ENCODE data around the gene ST3GAL3.

The ST3GAL3 gene

DNA sequence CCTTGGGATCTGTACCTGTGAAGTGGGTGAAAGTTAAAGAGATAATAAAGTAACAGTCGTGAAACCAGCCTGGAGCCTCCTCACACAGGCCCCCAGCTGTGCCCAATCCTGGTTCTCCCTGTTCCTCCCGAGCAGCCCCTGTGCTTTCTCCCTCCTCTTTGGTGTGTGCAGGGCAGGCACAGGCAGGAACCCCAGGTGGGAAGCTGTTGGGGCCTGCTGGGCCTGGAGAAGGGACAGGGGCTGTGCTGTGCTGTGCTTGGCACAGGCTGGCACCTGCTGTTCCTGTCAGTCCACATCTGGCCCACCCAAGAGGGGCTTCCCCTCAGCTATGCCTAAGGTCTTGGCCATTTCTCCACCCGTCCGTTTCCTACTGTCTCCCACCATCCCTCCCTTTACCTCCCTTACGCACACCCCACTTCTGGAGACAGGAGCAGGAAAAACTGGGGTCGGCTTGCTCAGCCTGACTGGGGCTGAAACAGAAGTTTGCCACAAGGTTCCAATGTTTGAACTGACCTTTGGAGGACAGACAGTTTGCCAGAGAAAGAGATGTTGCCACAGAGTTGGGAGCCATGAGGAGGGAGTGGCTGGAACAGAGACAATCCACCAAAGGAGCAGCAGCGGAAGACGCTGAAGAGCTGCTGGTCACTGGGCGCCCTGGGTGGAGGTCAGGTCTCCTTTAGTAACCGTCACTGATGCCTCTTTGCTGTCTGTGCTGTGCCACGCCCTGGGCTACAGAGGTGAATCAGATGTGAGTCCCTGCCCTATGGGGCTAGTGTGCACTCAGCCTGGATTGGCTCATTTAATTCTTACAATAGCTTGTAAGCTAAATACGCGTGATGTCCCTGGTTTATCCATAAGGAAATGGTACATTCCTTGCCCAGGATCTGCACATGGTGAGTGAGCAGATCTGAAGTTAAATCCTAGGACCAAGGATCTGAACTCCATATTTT is 207.5 kb downstream of the ST3GAL3 start:
- DNase-seq (ENCODE audit: low spot score) = no peak

DNA sequence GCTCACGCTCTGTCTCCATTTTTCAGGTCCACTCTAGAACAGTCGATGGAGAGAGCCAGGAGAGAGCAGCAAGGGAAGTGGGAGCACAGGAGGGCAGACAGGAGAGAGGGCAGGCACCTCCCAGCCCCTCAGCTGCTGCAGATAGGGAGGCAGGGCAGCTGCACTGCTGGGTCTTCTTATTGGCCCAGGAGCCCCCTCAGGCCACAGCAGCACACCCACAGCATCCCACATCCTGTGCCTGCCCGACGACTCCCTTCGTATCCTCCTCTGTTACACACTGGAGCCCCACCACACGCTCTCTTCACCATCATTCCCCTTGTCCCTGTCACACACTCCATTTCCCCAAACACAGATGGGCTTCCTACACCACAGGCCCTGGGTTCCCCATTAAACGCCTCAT is 212.6 kb downstream of the ST3GAL3 start:
- DNase-seq (ENCODE audit: low spot score) = no peak

DNA sequence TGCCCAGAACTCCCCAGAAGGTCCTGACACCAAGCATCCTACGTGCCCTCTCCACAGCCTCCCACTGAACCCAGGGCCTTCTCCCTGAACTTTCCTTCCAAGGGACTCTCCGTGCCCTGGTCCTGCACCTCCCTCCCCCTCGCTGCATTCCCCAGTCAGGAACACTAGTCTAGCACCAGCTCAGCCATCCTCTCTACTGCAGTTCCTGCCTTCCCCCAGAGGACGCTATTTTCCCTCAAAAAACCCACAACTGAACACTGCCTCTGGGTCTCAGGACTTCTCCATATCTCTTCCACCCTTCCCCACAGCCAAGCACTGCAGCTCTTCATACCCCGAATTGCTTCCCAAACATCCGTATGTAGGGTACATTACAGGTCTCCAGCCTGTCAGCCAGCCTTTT is 213.7 kb downstream of the ST3GAL3 start:
- no peak for DNase-seq (ENCODE audit: low spot score)

DNA sequence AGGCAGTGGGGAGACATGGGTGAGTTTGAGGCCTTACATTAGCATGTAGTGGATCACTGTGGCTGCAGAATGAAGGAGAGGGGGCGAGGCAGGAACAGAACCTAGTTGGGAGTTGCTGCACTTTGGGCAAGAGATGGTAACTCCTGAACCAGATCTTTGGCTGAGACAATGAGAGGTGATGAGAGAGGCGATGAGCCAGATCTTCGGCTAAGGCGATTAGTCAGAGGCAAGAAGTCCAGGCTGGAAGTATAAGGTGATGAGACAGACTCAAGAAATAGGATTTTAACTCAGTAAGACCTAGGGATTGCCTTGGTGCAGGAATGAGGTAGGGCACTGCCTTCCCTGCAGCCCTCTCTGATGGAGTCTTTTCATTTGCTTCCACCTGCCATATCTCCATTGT is 217.2 kb downstream of the ST3GAL3 start:
- DNase-seq (ENCODE audit: low spot score) = no peak

DNA sequence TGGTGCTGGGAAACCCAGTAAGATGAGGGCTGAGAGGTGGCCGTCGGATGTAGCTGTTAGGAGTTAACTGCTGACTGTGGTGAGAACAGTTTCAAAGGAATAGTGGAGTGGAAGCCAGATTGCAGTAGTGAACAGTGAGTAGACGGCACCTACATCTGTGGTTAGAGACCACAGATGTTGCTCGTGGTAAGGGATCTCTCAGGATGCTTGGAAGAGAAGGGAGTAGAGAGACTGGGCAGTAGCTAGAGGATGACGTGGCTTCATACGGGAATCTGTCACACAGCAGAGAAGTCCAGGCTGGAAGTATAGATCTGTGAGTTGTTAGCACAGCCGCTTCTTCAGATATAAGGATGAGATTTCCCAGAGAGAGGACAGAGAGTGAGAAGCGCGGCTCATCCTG is 218.5 kb downstream of the ST3GAL3 start:
- DNase-seq (ENCODE audit: low spot score) = no peak

DNA sequence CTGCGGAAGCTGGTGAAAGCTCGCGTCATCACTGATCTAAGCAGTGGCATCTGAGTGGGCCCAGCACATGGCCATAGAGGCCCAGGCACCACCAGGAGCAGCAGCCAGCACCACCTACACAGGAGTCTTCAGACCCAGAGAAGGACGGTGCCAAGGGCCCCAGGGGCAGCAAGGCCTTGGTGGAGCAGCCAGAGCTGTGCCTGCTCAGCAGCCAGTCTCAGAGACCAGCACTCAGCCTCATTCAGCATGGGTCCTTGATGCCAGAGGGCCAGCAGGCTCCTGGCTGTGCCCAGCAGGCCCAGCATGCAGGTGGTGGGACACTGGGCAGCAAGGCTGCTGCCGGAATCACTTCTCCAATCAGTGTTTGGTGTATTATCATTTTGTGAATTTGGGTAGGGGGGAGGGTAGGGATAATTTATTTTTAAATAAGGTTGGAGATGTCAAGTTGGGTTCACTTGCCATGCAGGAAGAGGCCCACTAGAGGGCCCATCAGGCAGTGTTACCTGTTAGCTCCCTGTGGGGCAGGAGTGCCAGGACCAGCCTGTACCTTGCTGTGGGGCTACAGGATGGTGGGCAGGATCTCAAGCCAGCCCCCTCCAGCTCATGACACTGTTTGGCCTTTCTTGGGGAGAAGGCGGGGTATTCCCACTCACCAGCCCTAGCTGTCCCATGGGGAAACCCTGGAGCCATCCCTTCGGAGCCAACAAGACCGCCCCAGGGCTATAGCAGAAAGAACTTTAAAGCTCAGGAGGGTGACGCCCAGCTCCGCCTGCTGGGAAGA is 223.0 kb downstream of the ST3GAL3 start:
- peak; percentile 57 for DNase-seq (ENCODE audit: low spot score)

DNA sequence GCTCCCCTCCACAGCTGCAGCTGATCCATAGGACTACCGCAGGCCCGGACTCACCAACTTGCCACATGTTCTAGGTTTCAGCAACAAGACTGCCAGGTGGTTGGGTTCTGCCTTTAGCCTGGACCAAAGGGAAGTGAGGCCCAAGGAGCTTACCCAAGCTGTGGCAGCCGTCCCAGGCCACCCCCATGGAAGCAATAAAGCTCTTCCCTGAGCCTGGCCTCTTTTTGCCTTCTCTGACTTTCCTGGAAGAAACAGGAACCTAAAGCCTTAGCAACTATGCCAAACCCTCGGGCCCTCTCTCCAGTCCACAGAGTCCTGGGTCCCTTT is 223.6 kb downstream of the ST3GAL3 start:
- DNase-seq (ENCODE audit: low spot score) = no peak

DNA sequence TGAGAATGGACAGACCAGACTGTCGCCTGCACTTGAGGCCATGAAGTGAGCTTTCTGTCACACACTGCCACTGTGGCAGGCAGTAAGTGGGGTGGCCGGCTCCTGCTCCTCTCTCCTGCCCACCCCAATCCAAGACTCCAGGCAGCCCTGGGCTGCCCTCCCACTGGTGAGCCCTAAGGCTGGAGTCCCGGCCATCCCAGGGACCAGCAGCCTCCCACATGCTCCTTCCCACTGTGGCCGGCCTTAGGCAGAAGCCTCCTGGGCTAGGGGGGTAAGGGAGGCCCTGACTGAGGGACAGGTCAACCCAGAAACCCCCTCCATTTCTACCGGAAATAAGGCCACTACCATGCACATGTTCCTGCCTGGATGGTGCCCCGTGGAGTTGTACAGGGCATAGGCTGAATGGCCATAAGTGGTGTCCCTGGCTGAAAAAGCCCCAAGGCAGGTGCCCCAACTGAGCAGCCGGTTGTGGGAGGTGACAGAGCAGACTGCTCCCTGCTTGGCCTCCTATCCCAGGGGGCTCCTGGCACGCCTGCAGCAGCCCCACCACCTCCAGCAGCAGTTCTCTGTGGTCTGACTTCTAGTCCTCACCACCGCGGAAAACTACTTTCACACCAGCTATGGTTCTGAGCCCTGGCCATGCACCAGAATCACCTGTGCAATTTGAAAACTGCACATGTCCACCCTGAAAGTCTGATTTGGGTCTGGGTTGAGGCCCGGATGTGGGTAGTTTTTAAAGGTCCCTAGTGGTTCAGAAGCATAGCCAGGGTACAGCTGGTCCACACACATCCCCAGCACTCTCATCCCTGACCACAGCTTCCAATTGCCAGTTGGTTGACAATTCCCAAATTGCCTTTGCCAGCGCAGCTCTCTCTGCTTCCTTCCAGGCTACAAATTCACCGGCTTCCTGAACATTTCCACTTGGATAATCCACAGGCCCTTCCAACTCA is 224.7 kb downstream of the ST3GAL3 start:
- no peak for DNase-seq (ENCODE audit: low spot score)

DNA sequence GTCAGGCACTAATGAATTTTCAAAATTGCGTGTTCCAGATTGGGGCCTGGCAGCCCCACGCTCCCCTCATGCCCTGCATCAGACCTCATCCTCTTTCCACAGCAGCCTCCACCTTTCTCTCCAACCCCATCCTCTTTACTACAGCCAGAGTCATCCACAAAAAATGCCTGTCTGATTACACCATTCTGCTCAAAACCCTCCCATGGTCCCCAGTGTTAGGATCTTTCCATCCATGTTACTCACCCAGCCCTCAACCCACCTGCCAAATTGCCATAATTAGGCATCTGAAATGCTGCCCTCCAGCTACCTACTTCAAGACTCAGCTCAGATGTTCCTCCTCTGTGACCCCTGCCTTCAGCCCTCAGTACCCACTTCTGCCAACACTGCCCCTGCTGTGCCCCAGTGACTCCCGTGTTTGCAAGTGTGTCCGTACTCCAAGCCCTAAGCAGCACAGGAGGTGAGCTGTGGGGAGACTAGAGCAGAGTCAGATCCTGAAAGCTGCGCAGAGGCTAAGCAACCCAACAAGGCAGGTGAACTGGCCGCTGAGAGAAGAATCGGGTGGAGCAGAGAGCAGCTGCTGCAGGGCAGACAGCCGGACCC is 225.6 kb downstream of the ST3GAL3 start:
- DNase-seq (ENCODE audit: low spot score) = no peak

DNA sequence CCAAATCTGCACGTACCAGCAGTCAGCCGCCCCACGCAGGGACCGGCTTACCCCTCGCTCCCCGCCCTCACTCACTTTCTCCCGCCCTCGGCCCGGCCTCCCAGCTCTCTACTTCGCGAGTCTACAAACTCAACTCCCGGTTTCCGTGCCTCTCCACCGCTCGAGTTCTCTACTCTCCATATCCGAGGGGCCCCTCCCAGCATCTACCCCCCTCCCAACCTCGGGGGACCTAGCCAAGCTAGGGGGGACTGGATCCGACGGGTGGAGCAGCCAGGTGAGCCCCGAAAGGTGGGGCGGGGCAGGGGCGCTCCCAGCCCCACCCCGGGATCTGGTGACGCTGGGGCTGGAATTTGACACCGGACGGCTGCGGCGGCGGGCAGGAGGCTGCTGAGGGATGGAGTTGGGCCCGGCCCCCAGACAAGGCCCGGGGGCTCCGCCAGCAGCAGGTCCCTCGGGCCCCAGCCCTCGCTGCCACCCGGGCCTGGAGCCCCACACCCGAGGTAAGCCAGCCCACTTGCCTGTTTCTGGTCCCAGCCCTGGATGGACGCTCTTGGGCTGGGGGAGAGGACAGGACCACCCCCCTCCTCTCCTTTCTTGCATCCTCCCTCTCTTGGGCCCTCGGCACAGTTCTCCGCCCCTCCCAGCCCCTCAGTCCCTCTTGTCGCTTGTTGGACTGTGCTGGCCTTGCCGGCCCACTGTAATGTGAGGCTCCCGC is 226.2 kb downstream of the ST3GAL3 start, which contains the start of gene ARTN:
TSS of gene ARTN (plus strand) at position 416 of the 715 bp plus-strand sequence. CDS start 1,856 bp downstream, outside the sequence.
- no peak for DNase-seq (ENCODE audit: low spot score)

DNA sequence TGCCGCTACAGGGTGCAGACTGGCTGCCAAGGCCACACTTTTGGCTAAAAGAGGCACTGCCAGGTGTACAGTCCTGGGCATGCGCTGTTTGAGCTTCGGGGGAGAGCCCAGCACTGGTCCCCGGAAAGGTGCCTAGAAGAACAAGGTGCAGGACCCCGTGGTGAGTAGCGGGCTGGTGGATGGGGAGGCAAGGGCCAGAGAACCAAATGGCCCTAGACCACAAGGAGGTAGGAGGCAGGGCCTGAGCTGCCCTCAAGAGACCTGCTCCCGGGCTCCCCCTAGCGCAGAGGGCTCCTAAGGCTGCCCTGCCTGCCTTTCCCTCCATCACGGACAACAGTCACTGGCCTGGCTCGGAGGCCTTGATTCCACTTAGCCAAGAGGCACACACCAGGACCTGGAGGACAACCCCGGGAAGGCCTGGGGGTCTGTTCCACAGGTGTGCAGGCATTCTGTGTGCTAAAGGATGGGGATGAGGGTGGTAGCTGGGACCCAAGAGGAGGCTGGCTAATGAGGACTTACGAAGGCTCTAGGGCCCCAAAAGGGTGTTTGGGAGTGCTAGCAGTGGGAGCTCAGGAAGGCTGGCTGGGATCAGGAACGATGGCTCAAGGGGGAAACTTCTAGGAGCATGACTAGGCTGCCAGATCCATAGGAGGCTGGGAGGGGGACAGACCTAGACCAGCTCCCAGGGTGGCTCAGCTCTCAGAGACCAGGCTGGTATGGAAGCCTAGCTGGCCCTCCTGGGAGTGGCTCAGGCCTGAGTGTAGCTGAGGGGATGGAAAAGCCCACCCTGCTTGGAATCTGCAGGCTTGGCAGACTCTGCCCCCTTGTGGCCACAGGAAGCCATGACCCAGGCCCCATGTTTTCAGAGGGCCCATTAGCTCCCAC is 227.0 kb downstream of the ST3GAL3 start:
- peak; percentile 84 for DNase-seq (ENCODE audit: low spot score)

DNA sequence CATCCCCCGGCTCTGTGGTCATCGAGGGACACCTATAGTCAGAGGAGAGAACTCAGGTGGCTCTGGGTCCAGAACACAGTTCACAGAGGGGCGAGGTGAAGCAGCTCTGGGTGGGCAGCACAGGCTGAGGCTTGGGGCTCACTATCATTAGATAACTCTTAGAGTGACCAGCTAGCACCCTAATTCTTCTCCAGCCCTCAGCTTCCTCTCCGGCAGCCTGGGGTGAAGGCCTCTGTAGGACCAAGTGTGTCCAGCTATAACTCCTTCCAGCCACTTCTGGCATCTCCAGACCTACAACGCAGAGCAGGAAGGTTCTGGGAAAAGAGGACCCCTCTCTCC is 227.6 kb downstream of the ST3GAL3 start:
- no peak for DNase-seq (ENCODE audit: low spot score)

DNA sequence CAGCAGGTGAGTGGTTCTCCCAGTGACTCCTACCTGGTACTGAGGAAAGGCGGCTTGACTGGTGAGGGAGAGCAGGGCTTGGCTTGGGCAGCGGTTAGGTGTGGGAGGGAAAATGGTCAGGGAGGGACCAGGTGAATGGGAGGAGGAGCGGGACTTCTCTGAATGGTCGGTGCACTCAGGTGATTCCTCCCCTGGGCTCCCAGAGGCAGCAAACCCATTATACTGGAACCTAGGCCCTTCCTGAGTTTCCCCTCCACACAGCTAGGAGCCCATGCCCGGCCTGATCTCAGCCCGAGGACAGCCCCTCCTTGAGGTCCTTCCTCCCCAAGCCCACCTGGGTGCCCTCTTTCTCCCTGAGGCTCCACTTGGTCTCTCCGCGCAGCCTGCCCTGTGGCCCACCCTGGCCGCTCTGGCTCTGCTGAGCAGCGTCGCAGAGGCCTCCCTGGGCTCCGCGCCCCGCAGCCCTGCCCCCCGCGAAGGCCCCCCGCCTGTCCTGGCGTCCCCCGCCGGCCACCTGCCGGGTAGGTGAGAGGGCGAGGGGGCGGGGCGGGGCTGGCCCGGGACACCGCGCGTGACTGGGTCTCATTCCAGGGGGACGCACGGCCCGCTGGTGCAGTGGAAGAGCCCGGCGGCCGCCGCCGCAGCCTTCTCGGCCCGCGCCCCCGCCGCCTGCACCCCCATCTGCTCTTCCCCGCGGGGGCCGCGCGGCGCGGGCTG is 228.5 kb downstream of the ST3GAL3 start:
- no peak for DNase-seq (ENCODE audit: low spot score)

DNA sequence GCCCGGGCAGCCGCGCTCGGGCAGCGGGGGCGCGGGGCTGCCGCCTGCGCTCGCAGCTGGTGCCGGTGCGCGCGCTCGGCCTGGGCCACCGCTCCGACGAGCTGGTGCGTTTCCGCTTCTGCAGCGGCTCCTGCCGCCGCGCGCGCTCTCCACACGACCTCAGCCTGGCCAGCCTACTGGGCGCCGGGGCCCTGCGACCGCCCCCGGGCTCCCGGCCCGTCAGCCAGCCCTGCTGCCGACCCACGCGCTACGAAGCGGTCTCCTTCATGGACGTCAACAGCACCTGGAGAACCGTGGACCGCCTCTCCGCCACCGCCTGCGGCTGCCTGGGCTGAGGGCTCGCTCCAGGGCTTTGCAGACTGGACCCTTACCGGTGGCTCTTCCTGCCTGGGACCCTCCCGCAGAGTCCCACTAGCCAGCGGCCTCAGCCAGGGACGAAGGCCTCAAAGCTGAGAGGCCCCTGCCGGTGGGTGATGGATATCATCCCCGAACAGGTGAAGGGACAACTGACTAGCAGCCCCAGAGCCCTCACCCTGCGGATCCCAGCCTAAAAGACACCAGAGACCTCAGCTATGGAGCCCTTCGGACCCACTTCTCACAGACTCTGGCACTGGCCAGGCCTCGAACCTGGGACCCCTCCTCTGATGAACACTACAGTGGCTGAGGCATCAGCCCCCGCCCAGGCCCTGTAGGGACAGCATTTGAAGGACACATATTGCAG is 229.3 kb downstream of the ST3GAL3 start:
- DNase-seq (ENCODE audit: low spot score) = no peak

DNA sequence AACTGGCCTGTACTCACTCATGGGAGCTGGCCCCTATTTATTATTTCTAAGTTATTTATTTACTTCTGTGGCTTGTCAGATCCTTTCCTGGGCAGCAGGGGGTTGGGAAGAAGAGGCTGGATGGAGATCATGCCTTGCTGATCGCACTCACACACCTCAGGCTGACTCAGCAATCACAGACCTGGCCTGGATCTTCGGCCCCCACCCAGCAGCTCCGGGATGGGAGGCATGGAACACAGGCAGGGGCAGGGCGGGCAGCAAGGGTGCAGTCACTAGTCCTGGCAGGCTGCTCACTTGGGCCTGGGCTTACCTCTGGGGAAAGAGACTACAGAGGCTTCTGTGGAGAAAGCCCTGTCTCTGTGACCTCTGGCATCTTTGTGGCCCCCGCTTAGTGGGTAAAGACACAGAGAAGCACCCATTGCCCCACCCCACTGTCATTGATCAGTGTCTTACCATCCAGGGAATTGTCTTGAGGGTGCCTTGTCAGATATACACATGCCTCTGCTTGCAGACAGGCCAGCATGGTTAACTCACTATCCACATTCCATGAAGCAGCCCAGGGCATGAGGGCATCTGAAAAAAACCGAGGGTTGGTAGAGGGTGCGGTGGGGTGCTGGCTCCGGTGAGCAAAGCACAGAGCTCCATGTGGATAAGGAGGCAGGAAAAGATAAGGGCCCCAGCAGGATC is 230.0 kb downstream of the ST3GAL3 start:
- DNase-seq (ENCODE audit: low spot score) = no peak

DNA sequence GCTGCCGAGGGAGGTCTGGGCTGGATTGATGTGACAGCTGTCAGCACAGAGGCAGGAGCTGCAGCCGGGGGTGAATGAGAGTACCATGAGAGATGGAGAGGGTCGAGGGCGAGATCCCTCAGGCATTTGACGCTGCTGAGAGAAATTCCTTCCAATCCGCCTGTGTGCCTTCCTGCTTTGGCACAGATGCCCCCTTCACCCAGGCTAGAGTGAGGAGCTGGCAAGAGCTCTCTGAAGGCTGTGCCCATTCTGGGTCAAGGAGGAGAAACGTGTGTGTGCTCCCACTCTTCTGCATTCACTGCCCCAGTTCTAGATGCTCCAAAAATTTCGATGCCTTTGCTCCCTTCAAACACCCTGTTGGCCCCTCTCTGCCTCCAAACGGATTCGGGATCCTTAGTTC is 231.0 kb downstream of the ST3GAL3 start:
- DNase-seq (ENCODE audit: low spot score) = no peak

DNA sequence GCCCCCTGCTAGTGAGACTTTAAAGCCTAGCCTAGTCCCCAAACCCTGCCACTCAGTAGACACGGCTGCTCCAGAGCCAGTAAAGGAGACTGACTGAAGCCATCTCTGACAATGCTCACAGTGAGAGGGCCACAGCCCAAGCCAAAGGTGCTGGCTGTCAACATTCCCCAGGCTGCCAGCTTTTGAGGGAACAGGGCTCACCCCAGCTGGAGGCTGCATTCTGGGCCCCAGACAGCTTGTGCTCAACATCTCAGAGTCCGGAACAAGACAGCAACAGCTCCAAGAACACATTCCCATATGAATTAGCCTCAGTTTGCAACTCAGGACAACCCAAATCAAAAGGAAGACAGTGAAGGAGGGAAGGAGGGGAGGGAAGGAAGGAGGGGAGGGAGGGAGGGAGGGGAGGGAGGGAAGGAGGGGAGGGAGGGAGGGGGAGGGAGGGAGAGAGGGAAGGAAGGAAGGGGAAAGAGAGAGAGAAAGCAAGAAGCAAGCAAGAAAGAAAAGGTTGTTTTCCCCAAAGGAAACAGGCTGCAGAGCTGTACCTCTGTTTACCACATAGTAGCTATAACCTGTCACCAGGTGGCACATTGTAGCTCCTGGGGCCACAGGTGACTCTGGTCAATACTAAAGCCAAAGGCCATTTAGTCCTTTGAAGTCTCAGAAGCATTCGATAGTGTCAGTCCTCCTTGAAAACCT is 231.7 kb downstream of the ST3GAL3 start:
- DNase-seq (ENCODE audit: low spot score) = no peak

DNA sequence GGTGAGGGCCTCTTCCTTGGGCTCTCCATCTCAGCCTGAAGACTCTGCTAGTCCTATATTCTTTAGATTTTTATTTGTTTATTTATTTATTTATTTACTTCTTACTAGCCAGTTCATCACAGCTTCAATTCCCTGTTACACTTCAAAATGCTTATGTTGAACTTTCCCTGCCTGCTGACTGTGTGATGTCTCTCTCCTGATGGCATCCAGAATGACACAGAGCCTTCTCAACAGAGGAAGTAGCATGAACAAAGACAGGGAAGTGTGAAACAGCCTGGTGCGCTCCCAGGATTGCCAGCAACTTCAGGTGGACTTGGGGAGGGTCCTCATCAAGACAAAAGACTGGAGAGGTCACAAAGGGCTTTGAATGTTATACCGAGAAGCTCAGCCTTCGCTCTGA is 235.1 kb downstream of the ST3GAL3 start:
- no peak for DNase-seq (ENCODE audit: low spot score)
